Measurements from ENCODE around the gene MAN1A1.

The MAN1A1 gene

DNA sequence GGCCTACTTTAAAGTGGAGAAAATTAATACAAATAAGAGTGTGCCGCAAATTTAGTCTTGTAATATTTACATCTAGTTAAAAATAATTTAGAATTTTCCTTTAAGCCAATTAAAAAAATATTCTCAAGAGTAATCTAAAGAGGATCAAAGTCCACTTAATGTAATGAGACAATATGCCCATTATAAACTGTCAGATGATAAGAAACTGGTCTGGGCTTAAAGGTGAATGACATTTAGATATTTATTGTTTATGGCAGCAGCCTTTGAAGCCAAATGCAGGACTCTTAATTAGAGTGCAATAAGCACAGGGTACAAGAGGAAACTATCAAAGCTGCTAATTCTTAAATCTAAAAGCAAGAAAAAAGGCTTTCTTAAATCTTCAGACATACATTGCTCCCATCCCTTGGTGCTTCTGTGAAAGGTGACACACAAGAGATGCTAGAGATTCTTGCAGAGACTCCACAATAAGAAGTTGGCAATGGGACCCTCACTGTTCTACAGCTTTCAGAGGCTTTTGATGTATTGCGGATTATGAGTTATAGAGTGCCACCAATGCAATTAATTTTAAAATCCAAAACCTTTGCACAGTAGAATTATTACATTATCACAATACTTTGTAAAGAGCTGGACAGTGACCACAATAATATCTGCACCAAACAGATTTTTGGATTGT, 116.1 kb downstream of the MAN1A1 start:
- no peak for DNase-seq
- no peak for ATAC-seq

DNA sequence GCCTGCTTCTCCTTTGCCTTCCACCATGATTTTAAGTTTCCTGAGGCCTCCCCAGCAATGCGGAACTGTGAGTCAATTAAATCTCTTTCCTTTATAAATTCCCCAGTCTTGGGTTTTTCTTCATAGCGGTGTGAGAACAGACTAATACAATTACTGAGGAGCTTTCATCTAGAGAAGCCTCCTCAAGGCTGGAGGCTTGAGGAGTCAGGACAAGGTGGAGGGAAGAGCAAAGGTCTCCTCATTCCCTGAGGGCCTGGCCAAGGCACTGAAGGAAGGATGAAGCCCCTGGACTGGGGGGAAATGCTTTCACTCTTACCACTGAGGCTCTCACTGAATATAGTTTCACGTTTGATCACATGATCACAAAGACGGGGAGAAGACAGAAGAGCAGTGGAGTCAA, 118.2 kb downstream of the MAN1A1 start:
- no peak for DNase-seq
- no peak for ATAC-seq

DNA sequence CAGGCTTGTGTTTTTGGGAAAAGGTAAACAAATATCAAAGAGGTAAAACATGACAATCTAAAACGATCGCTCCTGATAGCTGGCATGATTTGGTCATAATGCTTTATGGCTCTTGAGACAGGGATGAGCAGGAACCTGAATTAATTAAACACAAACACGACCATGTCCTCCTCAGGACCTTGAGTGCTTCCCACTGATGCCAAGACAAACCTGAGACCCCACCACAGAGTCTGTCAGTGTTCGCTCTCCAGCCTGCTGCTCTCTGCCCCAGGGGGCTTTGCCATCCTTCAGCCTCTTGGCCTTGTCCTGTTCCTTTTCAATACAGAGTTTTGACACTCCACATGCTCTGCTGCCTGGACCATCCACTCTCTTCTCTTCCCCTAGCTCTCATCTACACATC, 119.4 kb downstream of the MAN1A1 start:
- ATAC-seq (no peak), DNase-seq (no peak)

DNA sequence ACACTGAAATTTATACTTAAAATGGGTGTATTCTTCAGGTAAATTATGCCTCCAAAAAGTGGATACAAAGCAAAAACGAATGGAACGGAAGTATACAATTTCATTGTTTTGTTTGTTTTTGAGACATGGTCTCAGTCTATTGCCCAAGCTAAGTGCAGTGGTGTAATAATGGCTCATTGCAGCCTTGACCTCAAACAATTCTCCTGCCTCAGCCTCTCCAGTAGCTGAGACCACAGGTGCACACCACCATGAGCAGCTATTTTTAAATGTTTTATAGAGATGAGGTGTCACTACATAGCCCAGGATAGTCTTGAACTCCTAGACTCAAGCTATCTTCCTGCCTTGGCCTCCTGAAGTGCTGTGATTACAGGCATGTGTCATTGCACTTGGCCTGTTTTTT, 122.2 kb downstream of the MAN1A1 start:
- DNase-seq (no peak), ATAC-seq (no peak)

DNA sequence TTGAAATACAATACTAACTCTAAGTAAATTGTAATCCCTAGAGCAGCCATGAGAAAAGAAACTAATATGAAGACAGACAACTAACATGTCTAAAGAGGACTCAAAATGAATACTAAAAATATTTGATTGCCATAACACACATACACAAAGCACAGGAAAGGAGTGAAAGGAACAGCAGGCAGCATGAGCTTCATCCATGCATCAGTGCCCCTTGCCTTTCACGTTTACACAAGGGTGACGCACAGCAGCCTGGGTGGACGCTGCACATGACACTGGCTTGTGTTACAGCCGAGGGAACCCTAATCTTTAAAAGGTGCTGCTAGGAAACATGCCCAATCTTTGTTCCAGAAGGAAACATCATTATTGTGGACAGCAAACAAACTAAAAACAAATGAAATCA, 123.5 kb downstream of the MAN1A1 start:
- ATAC-seq (no peak), DNase-seq (no peak)

DNA sequence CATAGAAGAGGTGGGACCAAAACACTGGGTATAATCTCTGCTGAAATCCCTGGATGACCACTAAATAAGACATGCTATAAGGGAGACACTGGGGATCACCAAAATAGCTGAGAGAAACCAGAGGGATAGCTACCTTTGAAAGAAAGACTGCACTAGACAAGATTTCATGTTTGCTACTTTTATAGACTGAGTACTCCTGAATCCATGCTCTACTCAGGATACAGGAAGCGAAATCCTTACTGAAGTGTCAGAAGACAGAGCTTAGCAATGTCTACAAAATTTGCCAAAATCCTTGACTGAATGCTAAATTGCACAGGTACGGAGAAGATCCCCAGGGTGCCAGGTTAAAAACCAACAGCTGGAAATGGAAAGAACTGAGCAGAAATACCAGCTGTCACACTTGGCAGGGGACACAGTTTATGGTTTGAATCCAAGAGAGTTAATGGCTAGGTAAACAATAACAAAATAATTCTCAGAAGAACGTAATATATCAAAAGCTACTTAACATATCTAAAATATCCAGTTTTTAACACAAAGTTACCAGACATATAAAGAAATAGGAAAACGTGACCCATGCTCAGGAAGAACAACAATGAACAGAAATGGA, 125.4 kb downstream of the MAN1A1 start:
- ATAC-seq = no peak
- no peak for DNase-seq

DNA sequence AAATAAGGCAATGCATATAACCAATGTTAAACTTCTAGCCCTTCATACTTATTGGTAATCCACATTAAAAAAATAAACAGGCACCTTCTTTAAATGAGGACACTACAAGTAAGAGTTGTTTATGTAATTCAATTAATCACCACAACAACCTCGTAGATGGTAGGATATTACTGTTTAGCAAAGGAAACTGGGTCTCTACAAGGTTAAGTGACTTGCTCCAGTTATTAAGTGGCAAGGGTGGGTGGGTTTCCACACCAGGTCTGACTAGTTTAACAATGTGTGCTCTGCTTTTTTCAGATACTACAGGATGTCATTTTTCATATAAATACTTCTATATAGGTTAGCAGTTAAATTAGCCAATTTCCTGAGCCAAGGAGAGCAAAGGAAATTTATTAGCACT, 129.1 kb downstream of the MAN1A1 start:
- no peak for DNase-seq
- ATAC-seq = no peak

DNA sequence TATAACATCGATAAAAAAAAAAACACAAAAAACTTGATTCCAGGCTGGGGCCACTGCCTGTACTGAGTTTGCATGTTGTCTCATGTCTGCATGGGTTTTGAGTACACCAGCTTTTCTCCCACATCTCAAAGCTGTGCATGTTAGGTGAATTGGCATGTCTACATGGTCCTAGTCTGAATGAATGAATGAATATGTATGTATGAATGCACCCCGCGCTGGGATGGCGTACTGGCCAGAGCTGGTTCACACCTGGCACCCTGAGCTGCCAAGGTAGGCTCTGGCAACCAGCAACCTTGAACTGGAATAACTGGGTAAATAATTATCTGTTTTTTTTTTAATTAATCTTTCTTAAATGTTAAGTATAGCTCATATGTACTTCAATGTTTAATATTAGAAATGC, 131.0 kb downstream of the MAN1A1 start:
- ATAC-seq = no peak
- DNase-seq = no peak

DNA sequence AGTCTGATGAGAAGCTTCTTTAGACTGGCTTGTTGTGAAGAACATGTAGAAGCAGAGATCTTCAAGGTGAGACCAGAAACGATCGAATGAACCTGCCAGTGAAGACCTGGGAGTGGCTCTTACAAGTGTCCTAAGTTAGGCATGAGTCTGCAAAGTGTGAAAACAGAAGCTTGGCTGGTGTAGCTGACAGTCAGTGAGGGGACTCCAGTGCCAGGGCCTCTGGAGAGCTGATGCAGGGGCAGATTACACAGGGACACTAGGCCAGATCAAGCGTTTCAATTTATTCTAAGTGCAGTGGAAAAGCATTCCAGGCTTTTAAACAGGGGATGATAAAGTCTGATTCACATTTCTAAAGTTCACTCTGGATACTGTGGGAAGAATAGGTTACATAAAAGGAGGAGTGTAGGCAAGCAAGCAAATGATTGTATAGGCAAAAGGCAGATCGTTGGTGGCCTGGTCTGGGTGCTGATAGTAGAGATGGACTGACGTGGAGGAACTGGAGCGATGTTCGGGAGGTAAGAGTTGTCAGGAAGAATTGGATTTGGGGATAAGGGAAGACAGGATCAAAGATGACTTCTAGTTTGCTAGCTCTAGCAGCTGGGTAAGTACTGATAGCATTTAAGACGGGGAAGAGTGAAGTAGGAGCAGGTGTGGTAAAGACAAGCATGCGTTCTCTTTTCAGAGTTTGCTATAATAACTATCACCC, 133.5 kb downstream of the MAN1A1 start:
- DNase-seq = no peak
- ATAC-seq = no peak

DNA sequence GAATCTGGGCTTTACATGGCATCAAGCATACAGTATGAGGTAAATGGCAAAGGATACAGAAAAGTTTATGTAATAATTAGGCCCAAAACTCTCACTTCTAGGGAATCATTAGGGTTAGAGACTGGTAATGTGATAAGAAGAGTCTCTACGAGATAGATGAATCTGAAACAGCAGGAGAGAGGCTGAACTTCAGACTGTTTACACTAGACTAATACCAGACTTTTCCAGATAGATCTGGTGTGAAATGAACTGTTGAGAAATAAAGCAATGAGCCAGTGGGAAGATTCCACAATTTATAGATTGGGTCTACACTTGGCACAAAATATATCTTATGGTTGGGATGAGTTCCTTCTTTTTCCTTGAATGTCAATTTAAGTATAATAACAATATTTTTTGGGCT, 134.3 kb downstream of the MAN1A1 start:
- DNase-seq (no peak), ATAC-seq (no peak)

DNA sequence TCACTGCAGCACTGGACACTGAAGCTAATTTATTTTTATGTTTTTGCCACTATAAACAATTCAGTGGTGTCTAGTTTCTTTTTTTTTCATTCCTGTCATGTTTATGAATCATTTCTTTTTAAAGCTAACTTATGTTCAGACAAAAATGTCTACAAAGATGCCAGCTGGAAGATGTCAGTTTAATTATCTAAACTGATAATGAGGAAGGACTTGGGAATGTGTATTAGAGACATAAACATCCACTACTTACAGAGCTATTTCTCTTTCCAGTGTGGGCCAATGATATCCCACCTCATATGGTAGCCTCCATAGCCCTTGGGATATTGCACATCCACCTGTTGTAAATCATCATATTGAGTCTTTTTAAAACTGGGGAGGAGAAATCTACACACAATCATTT, 139.0 kb downstream of the MAN1A1 start:
- DNase-seq (no peak), ATAC-seq (no peak)

DNA sequence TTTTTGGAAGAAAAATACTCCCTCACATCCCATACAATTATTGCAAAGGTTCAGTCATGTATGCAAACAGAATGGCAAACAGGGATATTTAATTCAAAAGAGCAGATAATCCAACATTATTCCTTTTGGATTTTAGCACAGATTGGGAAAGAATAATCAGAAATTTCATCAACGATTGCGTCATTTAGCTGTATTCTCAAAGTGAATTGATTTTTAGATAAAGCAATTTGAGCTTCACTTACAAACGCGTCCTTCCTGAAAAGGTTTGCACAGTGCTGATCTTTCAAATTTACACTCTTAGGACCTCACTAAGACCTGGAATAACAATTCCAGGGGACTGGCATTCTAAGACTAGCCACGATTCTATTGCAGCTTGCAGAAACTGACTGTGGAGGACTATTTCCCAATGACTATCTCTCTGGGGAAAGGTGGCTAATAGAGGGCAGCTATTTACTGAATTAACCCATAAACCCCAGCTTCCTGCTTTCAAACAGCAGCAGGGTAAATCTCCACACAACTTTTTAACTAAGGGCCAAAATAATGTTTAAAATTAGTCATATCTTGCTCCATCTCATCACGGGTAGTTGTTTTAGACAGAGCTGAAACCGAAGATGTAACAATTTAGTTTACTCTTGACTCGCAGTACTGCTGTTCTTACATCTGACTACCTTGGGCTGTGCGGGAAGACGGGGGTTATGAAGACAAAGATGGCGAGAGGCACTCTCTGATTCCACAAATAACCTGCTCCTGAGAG, 139.9 kb downstream of the MAN1A1 start:
- no peak for DNase-seq
- no peak for ATAC-seq

DNA sequence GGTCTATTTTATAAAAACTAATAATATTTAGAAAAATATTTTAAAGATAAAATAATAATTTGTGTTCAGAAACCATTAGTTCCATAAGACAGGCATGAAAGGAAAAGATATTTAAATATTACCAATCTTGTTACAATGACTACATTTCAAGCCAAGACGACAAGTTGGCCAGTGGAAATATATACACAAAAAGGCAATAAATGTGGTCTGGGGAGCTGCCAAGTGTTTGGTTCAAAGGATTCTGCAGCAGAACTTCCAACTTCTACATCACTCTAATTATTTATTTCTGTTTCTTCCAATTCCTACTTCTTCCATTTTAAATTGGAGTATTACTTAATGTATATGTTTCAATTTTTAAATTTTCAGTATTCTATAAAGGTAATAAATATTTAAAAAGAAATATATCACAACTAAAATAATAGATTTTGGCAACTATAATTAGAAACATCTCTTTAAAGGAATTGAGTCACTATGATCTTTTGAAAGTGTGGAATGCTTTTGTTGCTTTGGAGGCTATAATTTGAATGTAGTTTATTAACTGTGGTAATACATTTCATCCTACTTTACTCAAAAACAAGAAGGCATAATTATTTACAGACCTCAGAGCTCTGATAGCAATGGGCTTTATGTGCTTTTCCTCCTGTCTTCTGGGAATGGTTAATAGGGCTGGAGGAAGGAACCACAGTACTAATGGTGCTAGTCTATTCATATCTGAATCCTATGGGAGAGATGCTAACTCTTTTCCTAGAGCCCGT, 141.4 kb downstream of the MAN1A1 start:
- DNase-seq = no peak

DNA sequence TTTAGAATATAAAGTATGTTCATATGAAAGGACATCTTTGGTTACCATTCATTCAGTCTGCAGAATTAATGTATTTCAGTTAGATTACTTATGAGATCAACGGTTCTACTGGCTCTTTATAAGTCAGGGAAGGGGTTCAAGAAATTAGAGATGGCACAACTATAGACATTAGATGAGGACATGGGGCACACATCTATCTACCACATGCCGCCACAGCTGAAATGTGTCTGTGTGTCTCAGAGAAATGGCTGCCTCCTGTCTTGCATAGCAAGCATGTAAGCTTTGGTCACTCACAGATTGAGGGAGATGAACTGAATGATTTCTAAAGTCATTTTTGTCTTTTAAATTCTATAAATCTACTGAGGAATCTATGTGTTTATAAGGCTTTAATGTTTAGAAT, 142.2 kb downstream of the MAN1A1 start:
- DNase-seq (no peak), ATAC-seq (no peak)

More for the DNA sequence above, 141.4 kb downstream of the MAN1A1 start:
- no peak for ATAC-seq

DNA sequence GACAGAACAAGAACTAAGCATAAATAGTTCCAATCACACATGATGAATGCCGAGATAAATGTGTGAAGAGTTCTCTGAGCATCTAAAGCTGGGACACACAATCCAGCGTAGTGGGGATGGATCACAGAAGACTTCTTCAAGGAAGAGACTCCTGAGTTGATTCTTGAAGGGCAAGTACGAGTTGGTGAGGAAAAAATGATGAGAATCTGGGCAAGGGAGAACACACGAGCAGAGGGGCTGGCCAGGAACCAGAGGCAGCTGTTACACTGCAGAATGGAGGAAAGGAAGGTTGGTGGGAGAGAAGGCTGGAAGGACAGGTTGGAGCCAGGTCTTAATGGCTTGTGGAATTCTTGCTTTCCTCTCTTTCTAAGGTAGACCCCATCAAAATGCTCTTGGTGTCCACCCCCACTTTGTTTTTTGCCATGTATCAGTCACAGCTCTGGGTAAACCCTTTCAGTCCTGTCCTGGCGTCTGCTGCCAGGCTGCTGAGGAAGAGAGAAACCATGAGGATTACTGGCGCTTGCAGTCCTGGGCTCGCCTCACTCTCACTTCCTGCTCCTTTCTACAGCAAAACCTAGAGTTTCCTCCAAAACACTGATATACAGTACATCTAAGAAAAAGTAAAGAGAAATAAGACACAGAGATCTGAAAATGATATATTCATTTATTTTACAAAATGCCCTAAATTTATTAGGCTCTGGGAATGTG, 143.5 kb downstream of the MAN1A1 start:
- ATAC-seq (no peak), DNase-seq (no peak)

DNA sequence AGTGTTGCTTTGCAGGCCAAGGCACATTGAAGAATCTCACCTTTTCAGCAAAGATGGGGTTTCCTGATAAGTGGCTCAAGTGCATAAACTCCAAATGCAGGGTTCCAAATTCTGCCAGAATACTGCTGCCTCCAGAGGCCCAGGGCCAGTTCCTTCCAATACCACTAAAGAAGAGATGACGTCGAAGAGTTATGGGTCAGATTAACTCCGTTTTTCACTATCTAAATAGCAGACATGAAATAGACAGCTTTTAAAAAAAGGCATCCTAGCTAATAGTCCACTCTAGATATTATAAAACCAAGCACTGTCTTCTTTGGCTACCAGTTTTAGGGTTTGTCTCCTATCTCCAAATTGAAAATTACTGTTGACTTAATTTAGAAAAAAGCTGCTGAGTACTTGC, 144.8 kb downstream of the MAN1A1 start:
- no peak for ATAC-seq
- no peak for DNase-seq

DNA sequence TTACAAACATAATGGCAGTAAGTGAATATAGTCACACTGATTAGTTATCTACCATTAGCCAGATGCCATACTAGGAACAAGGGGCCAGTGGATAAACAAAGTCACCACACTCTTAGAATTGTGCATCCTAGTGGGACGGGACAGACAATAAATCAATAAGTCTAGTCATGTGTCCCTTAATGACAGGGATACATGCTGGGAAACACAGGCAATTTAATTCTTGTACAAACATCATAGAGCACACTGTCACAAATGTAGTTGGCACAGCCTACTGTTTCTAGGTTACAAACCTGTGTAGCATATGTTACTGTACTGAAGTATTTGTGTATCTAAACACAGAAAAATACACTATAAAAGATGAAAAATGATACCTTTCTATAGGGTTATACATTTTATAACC, 148.1 kb downstream of the MAN1A1 start:
- no peak for ATAC-seq
- DNase-seq = no peak

DNA sequence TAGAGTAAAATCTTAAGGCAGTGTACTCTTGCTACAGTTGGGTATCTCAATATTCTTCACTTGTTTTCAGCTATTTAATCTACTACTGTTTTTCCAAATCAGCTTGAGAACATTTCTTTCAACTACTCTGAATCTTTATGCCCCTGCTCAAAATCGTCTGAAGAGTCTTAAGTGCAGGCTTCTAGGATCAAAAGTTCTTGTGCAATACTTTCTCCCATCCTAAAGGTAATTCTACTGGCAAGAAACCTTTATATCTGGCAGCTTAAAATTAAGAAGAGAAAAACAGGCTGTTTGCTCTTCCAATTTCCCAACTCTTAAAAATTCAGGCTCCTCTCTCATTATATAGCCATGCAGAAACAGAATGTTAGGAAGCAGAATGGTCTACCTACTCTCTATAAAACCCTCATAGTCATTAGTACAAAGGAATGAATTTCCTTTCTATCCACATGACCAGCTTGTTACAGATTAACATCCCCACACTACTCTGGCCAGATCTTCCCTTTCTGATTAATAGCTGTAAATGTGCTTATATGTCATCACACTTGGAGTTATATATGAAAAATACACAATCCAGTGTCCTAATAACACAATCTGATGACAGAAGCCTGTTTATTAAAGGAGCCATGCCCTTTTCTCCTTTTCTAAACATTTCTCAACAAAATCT, 148.9 kb downstream of the MAN1A1 start:
- no peak for ATAC-seq
- no peak for DNase-seq

DNA sequence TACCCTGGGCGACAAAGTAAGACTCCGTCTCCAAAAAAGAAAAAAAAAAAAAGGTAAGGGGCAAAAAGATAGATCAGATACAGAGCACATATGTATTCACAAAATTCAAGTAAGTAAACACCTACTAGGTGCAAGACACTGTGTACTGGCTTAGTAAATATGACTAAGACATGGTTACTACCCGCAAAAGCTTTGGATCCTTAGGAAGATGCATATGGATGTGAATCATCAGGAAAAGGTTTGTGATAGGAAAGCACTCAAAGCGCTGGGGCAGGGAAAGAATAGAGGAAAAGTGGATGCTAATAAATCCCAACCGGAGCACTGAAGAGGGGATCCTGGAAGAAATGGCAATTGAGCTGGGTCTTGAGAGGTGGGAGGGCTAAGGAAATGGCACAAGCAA, 152.3 kb downstream of the MAN1A1 start:
- ATAC-seq = no peak
- no peak for DNase-seq

DNA sequence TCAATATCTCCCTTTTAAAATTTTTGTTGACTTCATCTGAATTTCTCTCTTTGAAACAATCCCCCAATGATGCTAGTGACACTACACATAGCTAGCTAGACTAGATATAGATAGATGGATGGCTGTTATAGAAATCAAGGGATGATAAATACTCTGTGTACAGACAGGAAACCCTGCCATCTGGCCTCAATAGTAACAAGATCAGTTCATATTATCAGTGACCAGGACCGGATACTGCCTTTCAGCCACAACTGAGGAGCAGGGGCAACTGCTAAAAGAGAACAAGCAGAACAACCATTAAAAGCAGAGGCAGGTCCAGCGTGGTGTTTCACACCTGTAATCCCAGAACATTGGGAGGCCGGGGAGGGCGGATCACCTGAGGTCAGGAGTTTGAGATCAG, 152.8 kb downstream of the MAN1A1 start:
- no peak for DNase-seq
- no peak for ATAC-seq

DNA sequence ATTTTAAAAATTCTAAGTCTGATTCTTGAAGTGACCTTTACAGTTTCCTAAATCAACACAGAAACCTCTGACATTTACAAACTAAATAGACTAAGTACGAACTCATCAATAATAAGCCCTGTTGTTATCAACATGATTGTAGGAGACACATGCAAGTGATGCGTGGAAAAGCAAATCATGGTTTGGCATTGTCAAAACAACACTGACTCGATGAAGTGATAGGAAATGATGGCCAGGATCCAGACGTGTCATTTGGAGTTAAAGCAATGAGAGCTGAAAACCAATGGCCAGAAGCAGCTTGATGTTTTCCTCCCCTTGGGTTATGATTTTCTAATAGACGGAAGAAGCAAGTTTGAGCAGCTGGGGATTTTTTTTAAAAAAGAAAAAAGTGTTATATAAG, 153.7 kb downstream of the MAN1A1 start:
- no peak for DNase-seq
- no peak for ATAC-seq

Measured in stimulated activated naive CD8-positive, alpha-beta T cell treated with anti-CD3 and anti-CD28 coated beads, Interleukin-15, Interleukin-2, amounts not matched to agents 100 U/mL and 50 U/mL, for 24 hours (primary cell).